HTERT RPE-1 (cell line): ENCODE results near the gene C13orf46.
"Not testable (repeated sequence)": the region's sequence is repeated elsewhere in the genome, so short reads cannot be mapped to it uniquely, and the experiment has no call there.

Experiments
- in situ Hi-C: fragments of 300-500 bp; cut with MboI; formaldehyde crosslinking; loops from 4 replicates; pipeline ENCODE4 v1.14.3; 2020; ENCODE audit warnings: low sequenced_read_pairs

C13orf46 gene

GRCh38 chr13:113973218-113974164 is at the start of gene C13orf46:
Gene C13orf46 (minus strand): TSS chr13:113974076. CDS start chr13:113973997, 79 bp downstream.
- in situ Hi-C loops, result no loop called here

GRCh38 chr13:114022876-114023275 is 49.0 kb upstream of the C13orf46 start:
- in situ Hi-C loops, result no loop called here

- in situ Hi-C loops, result no loop called here
These were observed 48.4 kb upstream of the C13orf46 start for GRCh38 chr13:114022309-114022669.

GRCh38 chr13:114021464-114022308 is 47.8 kb upstream of the C13orf46 start:
- in situ Hi-C loops, result no loop called here

GRCh38 chr13:114020750-114021463 is 47.0 kb upstream of the C13orf46 start:
- in situ Hi-C loops, result no loop called here

- in situ Hi-C loops, result not testable (repeated sequence)
These were observed 46.3 kb upstream of the C13orf46 start for GRCh38 chr13:114020134-114020533.

- in situ Hi-C loops, result no loop called here
These were observed 45.5 kb upstream of the C13orf46 start for GRCh38 chr13:114019367-114019766.

- in situ Hi-C loops, result no loop called here
These were observed 44.7 kb upstream of the C13orf46 start for GRCh38 chr13:114018461-114019055.

- in situ Hi-C loops, result no loop called here
These were observed 44.1 kb upstream of the C13orf46 start for GRCh38 chr13:114017966-114018365.

GRCh38 chr13:114017028-114017630 is 43.3 kb upstream of the C13orf46 start:
- in situ Hi-C loops, result no loop called here

GRCh38 chr13:114016321-114017027 is 42.6 kb upstream of the C13orf46 start:
- in situ Hi-C loops, result no loop called here

- in situ Hi-C loops, result no loop called here
These were observed 42.1 kb upstream of the C13orf46 start for GRCh38 chr13:114015969-114016295.

GRCh38 chr13:114015111-114015968 is 41.5 kb upstream of the C13orf46 start:
- in situ Hi-C loops, result no loop called here

- in situ Hi-C loops, result no loop called here
These were observed 40.2 kb upstream of the C13orf46 start for GRCh38 chr13:114013952-114014629.

GRCh38 chr13:114013336-114013735 is 39.5 kb upstream of the C13orf46 start:
- in situ Hi-C loops, result no loop called here

- in situ Hi-C loops, result no loop called here
These were observed 39.0 kb upstream of the C13orf46 start for GRCh38 chr13:114012921-114013320.

- in situ Hi-C loops, result no loop called here
These were observed 38.3 kb upstream of the C13orf46 start for GRCh38 chr13:114012141-114012540.

- in situ Hi-C loops, result no loop called here
These were observed 37.4 kb upstream of the C13orf46 start for GRCh38 chr13:114011226-114011625.
